ENCODE data around the gene ARHGDIA.
A peak's percentile ranks its signal among the peaks of the same experiment; 100 is the strongest.
"Not testable (repeated sequence)": the region's sequence is repeated elsewhere in the genome, so short reads cannot be mapped to it uniquely, and the experiment has no call there.

The ARHGDIA gene

GRCh38 chr17:81842725-81843504 is 28.2 kb downstream of the ARHGDIA start:
- no peak for DNase-seq

- DNase-seq: no peak
Measured at GRCh38 chr17:81842378-81842724, 28.8 kb downstream of the ARHGDIA start.

GRCh38 chr17:81841866-81842265 is 29.3 kb downstream of the ARHGDIA start:
- DNase-seq: no peak

GRCh38 chr17:81840826-81841778 is 30.0 kb downstream of the ARHGDIA start:
- DNase-seq: no peak

- not testable (repeated sequence) for DNase-seq
Measured at GRCh38 chr17:81840059-81840458, 31.1 kb downstream of the ARHGDIA start.

GRCh38 chr17:81839301-81839700 is 31.8 kb downstream of the ARHGDIA start:
- DNase-seq: no peak

GRCh38 chr17:81838753-81839255 is 32.3 kb downstream of the ARHGDIA start:
- no peak for DNase-seq

- no peak for DNase-seq
Measured at GRCh38 chr17:81837641-81838040, 33.5 kb downstream of the ARHGDIA start.

- no peak for DNase-seq
Measured at GRCh38 chr17:81834831-81835267, 36.3 kb downstream of the ARHGDIA start, which contains the start of gene PPP1R27. PPP1R27 (minus strand) TSS chr17:81835050; CDS start chr17:81834953, 97 bp downstream.

GRCh38 chr17:81833921-81834830 is 37.0 kb downstream of the ARHGDIA start:
- no peak for DNase-seq

GRCh38 chr17:81833160-81833920 is 37.8 kb downstream of the ARHGDIA start, which contains the start of gene MCRIP1:
MCRIP1 (minus strand) TSS chr17:81833291; CDS start chr17:81824506, 8,785 bp downstream.
- DNase-seq: peak; percentile 96 to 97

GRCh38 chr17:81832608-81833159 is 38.5 kb downstream of the ARHGDIA start:
- DNase-seq: no peak

- no peak for DNase-seq
Measured at GRCh38 chr17:81831957-81832607, 39.1 kb downstream of the ARHGDIA start.

- DNase-seq: no peak
Measured at GRCh38 chr17:81831563-81831956, 39.6 kb downstream of the ARHGDIA start.

- DNase-seq: no peak
Measured at GRCh38 chr17:81829858-81830257, 41.3 kb downstream of the ARHGDIA start.

- no peak for DNase-seq
Measured at GRCh38 chr17:81828656-81829055, 42.5 kb downstream of the ARHGDIA start.

- DNase-seq: no peak
Measured at GRCh38 chr17:81825841-81826466, 45.2 kb downstream of the ARHGDIA start.

- no peak for DNase-seq
Measured at GRCh38 chr17:81824595-81824994, 46.5 kb downstream of the ARHGDIA start.

- no peak for DNase-seq
Measured at GRCh38 chr17:81823820-81824550, 47.2 kb downstream of the ARHGDIA start.
